Hypothalamus (tissue), 51 donors: ENCODE results near the gene NAV1.
"Not testable (repeated sequence)": the region's sequence is repeated elsewhere in the genome, so short reads cannot be mapped to it uniquely, and the experiment has no call there.

Source experiments
- DNase-seq, 51 donors: peaks; one replicate each; lab custom pipeline; 2025; lab: John Stamatoyannopoulos, UW

Gene NAV1

GRCh38 chr1:201518071-201518470, 20.9 kb upstream of the NAV1 start:
- no peak for DNase-seq

DNA sequence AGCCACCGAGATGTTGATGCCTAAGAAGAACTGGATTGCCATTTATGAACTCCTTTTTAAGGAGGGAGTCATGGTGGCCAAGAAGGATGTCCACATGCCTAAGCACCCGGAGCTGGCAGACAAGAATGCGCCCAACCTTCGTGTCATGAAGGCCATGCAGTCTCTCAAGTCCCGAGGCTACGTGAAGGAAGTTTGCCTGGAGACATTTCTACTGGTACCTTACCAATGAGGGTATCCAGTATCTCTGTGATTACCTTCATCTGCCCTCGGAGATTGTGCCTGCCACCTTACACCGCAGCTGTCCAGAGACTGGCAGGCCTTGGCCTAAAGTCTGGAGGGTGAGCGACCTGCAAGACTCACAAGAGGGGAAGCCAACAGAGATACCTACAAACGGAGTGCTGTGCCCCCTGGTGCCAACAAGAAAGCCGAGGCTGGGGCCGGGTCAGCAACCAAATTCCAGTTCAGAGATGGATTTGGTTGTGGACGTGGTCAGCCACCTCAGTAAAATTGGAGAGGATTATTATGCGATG, 18.8 kb upstream of the NAV1 start:
- DNase-seq, result not testable (repeated sequence)

DNA sequence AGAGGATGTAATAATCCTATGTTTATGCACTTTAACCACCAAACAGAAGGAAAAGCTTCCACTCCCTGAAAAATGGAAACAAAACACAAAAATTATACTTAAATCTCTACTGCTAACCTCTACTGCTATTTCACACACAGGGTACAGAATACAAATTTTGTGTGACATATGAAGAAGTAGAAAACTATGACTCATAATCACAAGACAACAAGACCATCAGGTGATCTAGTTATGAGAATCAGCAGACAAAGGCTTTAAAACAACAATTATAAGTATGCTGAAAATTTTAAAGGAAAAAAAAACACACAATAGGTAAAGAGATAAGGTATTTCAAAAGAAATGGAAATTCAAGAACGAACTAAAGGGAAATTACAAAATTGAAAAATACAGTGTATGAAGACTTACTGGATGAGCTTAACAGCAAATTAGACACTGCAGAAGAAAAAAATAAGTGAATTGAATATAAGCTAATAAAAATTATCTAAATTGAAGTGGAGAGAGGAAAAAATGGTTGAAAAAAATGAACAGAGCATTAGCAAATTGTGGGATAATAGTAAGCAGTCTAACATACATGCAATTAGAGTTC, 13.6 kb upstream of the NAV1 start:
- no peak for DNase-seq

DNA sequence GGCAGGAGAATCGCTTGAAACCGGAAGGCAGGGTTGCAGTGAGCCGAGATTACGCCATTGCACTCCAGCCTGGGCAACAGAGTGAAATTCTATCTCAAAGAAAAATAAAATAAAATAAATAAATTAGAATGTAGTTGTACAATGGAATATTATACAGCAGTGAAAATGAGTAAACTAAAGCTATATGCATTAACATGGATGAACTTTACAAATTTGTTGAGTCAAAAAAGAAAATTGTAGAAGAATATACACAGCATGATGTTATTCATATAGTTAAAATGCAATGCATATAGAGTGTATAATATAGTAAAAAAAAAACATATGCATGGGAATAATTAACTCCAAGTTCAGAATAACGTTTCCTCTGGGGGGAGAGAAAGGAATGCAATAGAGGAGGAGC, 11.0 kb upstream of the NAV1 start:
- no peak for DNase-seq

- DNase-seq, result no peak
These were observed 10.2 kb upstream of the NAV1 start for GRCh38 chr1:201528631-201529252.

GRCh38 chr1:201530741-201531531, 8.0 kb upstream of the NAV1 start:
- peak in 47 of 51 donors; percentile 28 to 90 (median 70) for DNase-seq

GRCh38 chr1:201531551-201532425, 7.1 kb upstream of the NAV1 start:
- no peak for DNase-seq

- DNase-seq, result no peak
These were observed 5.1 kb upstream of the NAV1 start for GRCh38 chr1:201533836-201534235.

DNA sequence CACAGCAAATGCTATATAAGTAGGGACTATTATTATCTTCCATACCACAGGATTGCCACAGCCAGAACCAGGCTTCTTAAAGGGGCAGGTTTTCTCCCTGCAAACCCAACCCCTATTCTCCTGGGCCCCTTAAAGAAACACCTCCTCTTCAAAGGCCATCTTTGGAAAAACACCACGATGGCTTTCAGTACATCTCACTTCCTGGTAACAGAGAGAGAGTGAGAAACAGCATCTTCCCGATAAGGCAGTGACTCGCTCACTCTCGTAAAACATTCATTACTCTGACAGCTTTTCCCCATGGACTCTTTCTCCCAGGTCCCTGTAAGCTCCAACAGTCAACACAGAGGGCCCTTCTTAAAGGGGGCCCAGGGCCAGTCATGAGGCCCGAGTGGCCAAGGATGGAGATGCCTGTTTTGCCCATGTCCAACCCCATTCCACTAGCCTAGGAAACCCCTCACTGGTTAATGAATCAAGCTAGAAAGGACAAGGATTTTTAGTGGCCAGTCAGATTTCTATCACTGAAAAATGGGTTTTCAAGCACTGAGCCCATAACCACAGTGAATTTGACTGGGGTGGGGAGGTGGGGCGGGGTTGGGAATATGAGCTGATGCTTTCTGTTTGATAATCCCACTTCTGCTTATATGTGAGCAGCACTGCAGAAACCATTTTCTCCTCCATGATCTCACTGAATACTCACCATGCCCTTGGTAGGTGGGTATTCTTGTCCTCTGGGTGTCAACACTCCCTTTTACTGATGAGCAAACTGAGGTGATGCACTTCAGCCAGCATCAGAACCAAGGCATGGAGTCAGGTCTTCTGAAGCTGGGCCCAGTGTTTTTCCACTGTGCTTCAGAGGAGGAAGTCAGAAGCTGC, 3.6 kb upstream of the NAV1 start:
- DNase-seq, result no peak

DNA sequence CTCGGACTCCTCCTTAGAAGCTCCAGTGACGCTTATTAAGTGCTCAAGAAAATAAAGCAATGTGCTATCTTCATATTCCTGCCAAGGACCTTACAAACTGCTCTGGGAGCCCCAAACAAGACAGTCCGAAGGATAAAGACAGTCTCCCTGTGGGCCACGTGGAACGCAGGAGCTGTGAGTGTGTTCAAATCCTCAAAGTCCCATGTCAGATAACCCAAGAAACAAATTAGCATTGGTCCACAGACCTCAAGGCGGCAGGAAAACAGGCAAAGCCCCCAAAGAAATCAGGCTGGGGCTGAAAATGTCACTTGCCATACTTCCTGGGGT, 3.0 kb upstream of the NAV1 start:
- no peak for DNase-seq

- peak in 1 of 51 donors; percentile 21 for DNase-seq
These were observed 2.4 kb upstream of the NAV1 start for GRCh38 chr1:201536558-201536957.

DNA sequence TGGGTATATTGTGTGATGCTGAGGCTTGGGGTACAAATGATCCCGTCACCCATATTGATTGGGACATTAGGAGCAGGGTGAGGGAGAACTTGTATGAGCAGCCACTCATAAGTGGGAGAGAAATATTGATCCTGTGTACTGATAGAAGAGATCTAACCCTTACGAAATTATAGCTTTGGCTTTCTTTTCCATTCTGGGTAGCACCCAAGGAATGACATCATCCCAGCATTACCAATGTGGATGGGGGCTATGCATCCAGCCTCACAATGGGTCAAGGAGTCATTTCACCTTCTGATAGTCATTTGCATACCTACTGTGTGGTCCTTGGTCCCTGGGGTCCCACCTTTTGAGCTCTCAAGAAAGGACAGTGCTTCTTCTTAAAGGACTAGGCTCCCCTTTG, 1.9 kb upstream of the NAV1 start:
- DNase-seq, result no peak

GRCh38 chr1:201537467-201537866, 1.5 kb upstream of the NAV1 start:
- no peak for DNase-seq

DNA sequence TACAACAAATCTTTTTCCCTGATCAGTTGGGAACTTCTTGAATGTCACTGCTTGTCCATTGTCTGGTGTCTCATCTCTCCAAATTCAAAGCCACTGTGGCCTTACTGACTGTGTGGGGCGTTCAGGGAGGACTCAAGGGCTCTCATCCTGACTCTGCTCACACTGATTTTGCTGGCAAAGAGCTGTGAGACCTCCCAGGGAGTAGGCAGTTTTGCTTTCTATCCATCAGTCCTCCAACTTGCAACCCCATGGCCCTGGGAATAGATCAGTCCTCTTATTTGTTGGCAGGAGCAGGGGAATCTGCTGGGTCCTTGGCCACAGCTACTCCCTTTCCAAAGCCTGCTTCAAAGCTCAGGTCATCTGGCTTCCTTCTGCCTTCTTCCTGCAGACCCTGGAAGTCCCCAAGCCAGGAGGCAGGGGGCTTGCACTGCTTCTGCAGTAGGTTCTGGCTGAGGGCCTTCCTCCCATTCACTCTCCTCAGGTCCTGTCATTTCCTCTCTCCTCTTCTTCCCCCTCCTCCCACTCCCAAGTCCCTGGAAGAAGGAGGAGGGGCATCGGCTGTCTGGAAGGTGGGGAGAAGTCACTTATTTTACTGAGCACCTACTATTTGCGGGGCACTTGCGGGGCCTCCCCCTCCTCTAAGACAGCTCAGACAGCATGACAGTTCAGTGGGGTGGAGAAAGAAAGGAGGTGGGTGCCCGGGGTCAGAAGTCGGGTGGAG, 876 bp upstream of the NAV1 start:
- no peak for DNase-seq

DNA sequence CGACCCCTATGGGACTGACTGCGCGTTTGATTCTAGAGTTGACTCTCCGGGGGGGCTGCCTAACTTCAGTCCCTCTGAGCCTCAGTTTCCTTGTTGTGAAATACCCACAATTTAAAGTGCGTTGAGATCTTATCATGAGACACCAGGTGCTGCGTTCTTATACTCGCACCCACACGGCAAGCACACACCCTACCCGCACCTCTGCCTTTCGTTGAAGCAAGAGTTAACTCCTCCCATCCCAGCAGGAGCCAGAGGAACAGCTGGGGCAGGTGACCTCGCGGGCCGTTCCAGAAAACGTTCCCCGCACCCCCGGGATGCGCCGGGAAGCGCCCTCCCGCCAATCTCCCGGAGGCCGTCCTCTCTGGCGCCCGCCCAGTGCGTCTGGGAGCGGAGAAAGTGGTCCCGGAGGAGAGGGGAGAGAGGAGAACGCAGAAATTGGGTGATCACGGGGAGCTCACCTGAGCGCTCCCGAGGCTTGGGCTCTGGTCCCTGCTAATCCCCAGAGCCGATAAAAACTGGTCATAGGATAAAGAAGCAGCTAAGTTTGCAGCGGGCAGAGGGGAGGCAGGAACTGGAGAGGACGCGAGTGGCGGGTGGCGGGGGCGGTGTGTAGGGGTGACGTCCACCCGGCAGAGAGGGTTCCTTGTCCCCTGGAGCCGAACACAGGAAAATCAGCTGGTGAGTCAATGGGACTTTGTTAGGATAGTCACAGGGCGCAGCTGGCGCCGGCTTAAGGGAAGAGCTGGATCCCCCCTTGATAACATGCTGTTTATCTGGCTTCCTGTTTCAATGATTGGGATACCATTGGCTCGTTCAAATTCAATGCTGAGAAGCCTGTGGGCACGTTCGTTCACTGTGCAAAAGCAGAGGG, 869 bp downstream of the NAV1 start:
- DNase-seq, result peak in 46 of 51 donors; percentile 25 to 89 (median 73)

GRCh38 chr1:201540846-201541735, 2.2 kb downstream of the NAV1 start:
- no peak for DNase-seq
